Measurements from ENCODE around the gene GAB3. TPM values are rescaled to one million over a fixed set of nuclear protein-coding genes. Genes with fewer than 3 reads are reported as not detected.

The GAB3 gene
- total and polyA plus RNA-seq, 2 of the 4 experiments (the other 2 are of a cell fraction) = 2.2 to 3.7 TPM

GRCh38 chrX:154775419-154776349, 24.8 kb upstream of the GAB3 start:
- no peak overlapping the region for H2AFZ ChIP-seq (replicated peaks; ENCODE audit: low read length, poor library complexity)
- H2BK5ac ChIP-seq (ENCODE audit: low read depth, low read length, poor library complexity, severe bottlenecking) = no peak overlapping the region
- H3K27me3 ChIP-seq (ENCODE audit: control insufficient read depth, insufficient read depth, low read length) = no peaks in the 10 kb centered on the region
- peak; percentile 45 for DNase-seq
- peaks cover 32% of the 10 kb centered on the region for H3K36me3 ChIP-seq (ENCODE audit: control insufficient read depth, insufficient read depth, low read length)
- no peak overlapping the region for H3K14ac ChIP-seq (replicated peaks; ENCODE audit: low read depth, low read length)
- no peak overlapping the region for H4K8ac ChIP-seq (ENCODE audit: low read depth in 2 of 2, low read length in 2 of 2)
- no peak overlapping the region for H4K5ac ChIP-seq (ENCODE audit: low read depth, low read length)
- H3K4me3 ChIP-seq (ENCODE audit: insufficient read depth, low read depth, low read length) = no peak overlapping the region
- in situ Hi-C loops (cut with MboI; ENCODE audit: low sequenced_read_pairs) (no loop called here), dilution Hi-C loops (cut with HindIII; ENCODE audit: low sequenced_read_pairs, unreplicated experiment) (no loop called here), intact Hi-C loops (cut with micrococcal nuclease) (no loop called here)
- 68% methylated on average over 3 of the region's 15 CpGs; no CpG with 5 or more reads in 1 of the 2 experiments for WGBS, 2 experiments (ENCODE audit: extremely low coverage in 2 of 2, insufficient read length in 1 of 2)
- H3K9me1 ChIP-seq (ENCODE audit: insufficient read depth, low read length) = no peaks in the 10 kb centered on the region
- H3K9ac ChIP-seq (ENCODE audit: low read depth, low read length) = no peak overlapping the region
- TF ChIP-seq MXI1 (IDR thresholded peaks at IDR 0.05; ENCODE audit: borderline replicate concordance, low read depth, low read length) (no peak), SMC3 (IDR thresholded peaks at IDR 0.05; ENCODE audit: low read depth, low read length) (no peak), POLR2A (IDR thresholded peaks at IDR 0.05; ENCODE audit: low read depth, low read length) (no peak), RFX5 (IDR thresholded peaks at IDR 0.05; ENCODE audit: low read depth, low read length) (no peak), USF2 (IDR thresholded peaks at IDR 0.05; ENCODE audit: low read depth, low read length) (no peak), NFE2L2 (IDR thresholded peaks at IDR 0.05; ENCODE audit: low read depth, low read length) (no peak), MAFK (IDR thresholded peaks at IDR 0.05; ENCODE audit: low read depth, low read length) (no peak), ELK1 (IDR thresholded peaks at IDR 0.05; ENCODE audit: borderline replicate concordance, low read depth, low read length) (no peak), RAD21 (IDR thresholded peaks at IDR 0.05; ENCODE audit: low read length) (no peak), FOS (IDR thresholded peaks at IDR 0.05; ENCODE audit: low read depth, low read length) (no peak), CTCF (conservative IDR thresholded peaks at IDR 0.05; ENCODE audit: low read depth, low read length) (no peak), CEBPB (IDR thresholded peaks at IDR 0.05; ENCODE audit: low read depth, low read length) (no peak)
- CTCF ChIA-PET = no interaction called here
- no peak overlapping the region for H3K18ac ChIP-seq (ENCODE audit: low read depth, low read length)
- H3K23ac ChIP-seq (ENCODE audit: low read depth, low read length) = no peak overlapping the region
- H4K91ac ChIP-seq (ENCODE audit: insufficient read depth, low read depth, low read length) = no peak overlapping the region
- H2AK9ac ChIP-seq (replicated peaks; ENCODE audit: low read depth, low read length, poor library complexity) = no peak overlapping the region
- H2AK5ac ChIP-seq (ENCODE audit: low read depth, low read length) = no peak overlapping the region
- no peak overlapping the region for H3K56ac ChIP-seq (ENCODE audit: extremely low read depth, insufficient read depth, low read length)
- POLR2A ChIA-PET (ENCODE audit: unreplicated experiment) = interaction anchor here (0.6 kb wide), 1 partner anchor 230 kb away, joined by 4 read pairs; no protein-coding TSS in a partner anchor
- no peaks in the 10 kb centered on the region for H3K9me3 ChIP-seq (ENCODE audit: control insufficient read depth, insufficient read depth, low read length)
- H2BK120ac ChIP-seq (ENCODE audit: low read depth, low read length) = no peak overlapping the region
- H3K27ac ChIP-seq (ENCODE audit: insufficient read depth, low read length) = no peak overlapping the region
- no peak overlapping the region for H3K4ac ChIP-seq (ENCODE audit: low read depth, low read length)
- no peak overlapping the region for H2BK20ac ChIP-seq (ENCODE audit: low read depth, low read length)
- H4K20me1 ChIP-seq (ENCODE audit: insufficient read depth, low read length) = peaks cover 8% of the 10 kb centered on the region
- H3K4me2 ChIP-seq (ENCODE audit: low read depth, low read length) = no peak overlapping the region
- no peak overlapping the region for H2BK15ac ChIP-seq (ENCODE audit: low read depth, low read length)
- H3K79me1 ChIP-seq (ENCODE audit: low read depth in 1 of 2, low read length in 2 of 2) = peaks cover 3 to 6% of the 10 kb centered on the region in 2 experiments; a peak in 2 of 4 replicates
- peaks cover 3% of the 10 kb centered on the region; the same call in 1 of the 2 replicates for H3K4me1 ChIP-seq (ENCODE audit: control insufficient read depth, insufficient read depth, low read length)
- peak; percentile 40 for ATAC-seq (ENCODE audit: low read depth)
- no TSS peak for BruUV-seq (replicated peaks)
